Endothelial cell (in vitro differentiated cells): ENCODE measurements around the gene GM2A. TPM values are rescaled to one million over a fixed set of nuclear protein-coding genes. Genes with fewer than 3 reads are reported as not detected.

Experiments used
- DNase-seq: peaks from one replicate; pipeline ENCODE4 v3.0.0; 2021; ENCODE audit warnings: low spot score
- H3K27ac Mint-ChIP-seq: one replicate; pipeline ENCODE4 v1.8.0; 2021; ENCODE audit warnings: mixed read lengths, inconsistent platforms; ENCODE audit not compliant: unreplicated experiment
- H3K27me3 Mint-ChIP-seq: one replicate; pipeline ENCODE4 v1.8.0; 2021; ENCODE audit warnings: mild to moderate bottlenecking, moderate library complexity, mixed read lengths, inconsistent platforms; ENCODE audit not compliant: unreplicated experiment
- H3K36me3 Mint-ChIP-seq: one replicate; pipeline ENCODE4 v1.8.0; 2021; ENCODE audit warnings: mild to moderate bottlenecking, low read depth, mixed read lengths, inconsistent platforms; ENCODE audit not compliant: unreplicated experiment
- H3K4me1 Mint-ChIP-seq: one replicate; pipeline ENCODE4 v1.8.0; 2021; ENCODE audit warnings: mild to moderate bottlenecking, mixed read lengths, inconsistent platforms; ENCODE audit not compliant: unreplicated experiment
- H3K4me3 Mint-ChIP-seq: one replicate; pipeline ENCODE4 v1.8.0; 2021; ENCODE audit warnings: mild to moderate bottlenecking, mixed read lengths, inconsistent platforms; ENCODE audit not compliant: unreplicated experiment
- H3K9me3 Mint-ChIP-seq: one replicate; pipeline ENCODE4 v1.8.0; 2021; ENCODE audit warnings: mixed read lengths, inconsistent platforms; ENCODE audit not compliant: unreplicated experiment
- total RNA-seq: library from RNA; stranded (reverse); fragmentation: NEBNext Ultra II Directional; extraction: Animal tissue kit (Norgen Biotek cat#: 25700); gene quantifications from one replicate; pipeline ENCODE4 v1.2.1, GENCODE V29; 2021; ENCODE audit not compliant: unreplicated experiment
- TF ChIP-seq, protein P1 (sequence below): fragments of 200-600 bp; sonication (generic); IDR thresholded peaks from one replicate; pipeline ENCODE4 v1.5.0; 2021; ENCODE audit warnings: antibody characterized with exemption; ENCODE audit not compliant: unreplicated experiment

The GM2A gene
- total RNA-seq, 1 donor from 2014 or later: 33.9 TPM

DNA sequence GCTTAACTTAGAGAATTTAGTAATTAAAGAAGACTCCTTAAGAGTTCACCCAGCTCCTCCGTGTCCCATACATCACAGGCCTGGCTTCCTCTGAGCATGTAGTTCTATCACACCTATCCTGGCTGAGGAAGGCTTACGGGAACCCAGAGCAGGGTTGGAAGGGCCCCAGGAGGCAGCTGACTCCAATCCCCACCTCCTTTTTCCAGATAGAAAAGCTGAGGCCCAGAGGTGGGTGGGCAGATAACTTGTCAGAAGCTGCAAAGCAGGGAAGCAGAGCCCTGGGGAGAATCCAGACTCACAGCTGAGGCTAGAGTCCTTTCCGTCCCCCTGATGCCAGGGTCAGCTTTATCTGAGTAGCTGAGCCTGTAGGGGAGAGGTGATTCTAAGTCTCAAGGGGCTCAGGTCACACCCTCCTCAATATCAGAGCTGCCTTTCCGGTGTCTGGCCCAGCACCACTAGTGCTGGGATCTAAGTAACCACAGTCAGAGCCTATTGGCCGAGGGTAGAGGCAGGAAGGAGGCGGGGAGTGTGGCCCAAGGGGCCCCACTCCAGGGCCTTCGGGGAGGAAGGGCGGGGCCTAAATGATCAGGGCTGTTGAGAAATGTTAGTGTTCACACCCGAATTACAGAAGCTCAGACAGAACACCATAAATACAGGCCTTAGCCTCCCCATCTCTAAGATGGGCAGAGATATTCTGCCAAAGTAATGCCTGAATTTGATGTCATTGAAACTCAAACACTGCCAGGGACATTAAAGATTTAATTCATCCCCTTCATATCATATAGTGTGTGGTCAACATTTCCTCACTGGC, 39.0 kb upstream of the GM2A start:
- TF ChIP-seq, protein P1, sequence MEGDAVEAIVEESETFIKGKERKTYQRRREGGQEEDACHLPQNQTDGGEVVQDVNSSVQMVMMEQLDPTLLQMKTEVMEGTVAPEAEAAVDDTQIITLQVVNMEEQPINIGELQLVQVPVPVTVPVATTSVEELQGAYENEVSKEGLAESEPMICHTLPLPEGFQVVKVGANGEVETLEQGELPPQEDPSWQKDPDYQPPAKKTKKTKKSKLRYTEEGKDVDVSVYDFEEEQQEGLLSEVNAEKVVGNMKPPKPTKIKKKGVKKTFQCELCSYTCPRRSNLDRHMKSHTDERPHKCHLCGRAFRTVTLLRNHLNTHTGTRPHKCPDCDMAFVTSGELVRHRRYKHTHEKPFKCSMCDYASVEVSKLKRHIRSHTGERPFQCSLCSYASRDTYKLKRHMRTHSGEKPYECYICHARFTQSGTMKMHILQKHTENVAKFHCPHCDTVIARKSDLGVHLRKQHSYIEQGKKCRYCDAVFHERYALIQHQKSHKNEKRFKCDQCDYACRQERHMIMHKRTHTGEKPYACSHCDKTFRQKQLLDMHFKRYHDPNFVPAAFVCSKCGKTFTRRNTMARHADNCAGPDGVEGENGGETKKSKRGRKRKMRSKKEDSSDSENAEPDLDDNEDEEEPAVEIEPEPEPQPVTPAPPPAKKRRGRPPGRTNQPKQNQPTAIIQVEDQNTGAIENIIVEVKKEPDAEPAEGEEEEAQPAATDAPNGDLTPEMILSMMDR: no peak
- H3K4me1 Mint-ChIP-seq: no peaks in the 10 kb centered on the region
- no peak for DNase-seq
- H3K36me3 Mint-ChIP-seq: no peaks in the 10 kb centered on the region
- no peak overlapping the region for H3K4me3 Mint-ChIP-seq
- peaks cover 2% of the 10 kb centered on the region for H3K27me3 Mint-ChIP-seq
- H3K9me3 Mint-ChIP-seq: no peaks in the 10 kb centered on the region
- H3K27ac Mint-ChIP-seq: no peak overlapping the region

DNA sequence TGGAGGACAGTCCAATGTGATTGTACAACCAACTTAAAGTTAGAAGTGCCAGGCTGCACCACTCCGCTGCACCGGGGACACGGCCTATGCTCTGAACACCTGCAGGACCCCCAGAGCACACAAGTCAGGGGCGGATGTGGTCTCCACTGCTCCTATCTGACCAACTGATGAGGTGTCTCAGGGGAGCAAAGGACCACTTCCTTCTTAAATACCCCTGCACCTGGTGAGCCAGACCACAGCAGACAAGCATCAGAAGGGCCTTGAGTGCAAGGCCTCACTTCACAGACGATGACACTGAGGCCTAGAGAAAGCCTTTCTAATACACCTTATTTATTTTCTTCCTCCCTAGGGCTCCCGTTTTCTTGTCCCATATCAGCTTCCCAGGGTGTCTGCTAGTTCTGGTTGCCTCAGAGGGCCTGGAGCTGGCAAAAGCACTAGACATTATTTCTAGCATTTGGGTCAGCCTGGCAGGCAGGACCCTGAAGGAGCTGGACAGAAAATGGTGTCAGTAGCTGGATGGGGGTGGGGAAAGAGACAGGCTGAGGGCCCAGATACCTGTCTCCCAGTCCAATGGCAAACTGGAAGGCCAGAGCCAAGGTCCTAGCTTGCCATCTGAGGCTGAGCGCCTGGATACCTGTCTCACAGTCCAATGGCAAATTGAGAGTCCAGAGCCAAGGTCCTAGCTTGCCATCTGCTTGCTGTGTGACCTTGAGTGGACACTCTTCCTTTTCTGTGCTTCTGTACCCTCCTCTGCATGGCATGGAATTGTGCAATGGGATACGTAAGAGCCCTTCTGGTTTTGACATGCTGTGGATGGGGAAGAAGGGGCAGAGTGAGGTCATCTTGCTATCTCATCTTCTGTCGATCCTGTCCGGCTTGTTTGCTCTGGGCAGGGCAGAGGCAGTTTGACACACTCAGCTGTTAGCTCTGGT, 38.1 kb upstream of the GM2A start:
- Mint-ChIP-seq H3K4me1 (no peaks in the 10 kb centered on the region), H3K9me3 (no peaks in the 10 kb centered on the region), H3K27ac (no peak overlapping the region), H3K4me3 (no peak overlapping the region), H3K27me3 (peaks cover 6% of the 10 kb centered on the region), H3K36me3 (no peaks in the 10 kb centered on the region)
- TF ChIP-seq, protein P1: no peak
- no peak for DNase-seq

DNA sequence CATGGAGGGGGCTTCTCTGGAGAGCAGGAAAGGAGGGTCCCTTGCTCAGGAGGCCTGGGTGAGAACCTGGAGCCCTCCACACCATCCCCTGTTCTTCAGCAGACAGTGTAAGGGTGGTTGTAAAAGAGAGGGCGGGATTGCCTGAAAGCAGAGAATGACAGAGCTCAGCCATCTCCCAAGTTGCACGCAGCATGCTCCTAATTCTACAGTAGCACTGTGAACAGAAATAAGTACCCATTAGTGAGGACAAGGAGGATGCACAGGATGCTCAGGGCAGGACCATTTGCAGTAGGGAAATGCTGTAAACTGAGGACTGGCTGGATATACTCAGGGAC, 37.5 kb upstream of the GM2A start:
- Mint-ChIP-seq H3K9me3 (no peaks in the 10 kb centered on the region), H3K4me1 (no peaks in the 10 kb centered on the region), H3K27me3 (peaks cover 6% of the 10 kb centered on the region), H3K36me3 (no peaks in the 10 kb centered on the region), H3K4me3 (no peak overlapping the region), H3K27ac (no peak overlapping the region)
- TF ChIP-seq, protein P1: no peak
- no peak for DNase-seq

DNA sequence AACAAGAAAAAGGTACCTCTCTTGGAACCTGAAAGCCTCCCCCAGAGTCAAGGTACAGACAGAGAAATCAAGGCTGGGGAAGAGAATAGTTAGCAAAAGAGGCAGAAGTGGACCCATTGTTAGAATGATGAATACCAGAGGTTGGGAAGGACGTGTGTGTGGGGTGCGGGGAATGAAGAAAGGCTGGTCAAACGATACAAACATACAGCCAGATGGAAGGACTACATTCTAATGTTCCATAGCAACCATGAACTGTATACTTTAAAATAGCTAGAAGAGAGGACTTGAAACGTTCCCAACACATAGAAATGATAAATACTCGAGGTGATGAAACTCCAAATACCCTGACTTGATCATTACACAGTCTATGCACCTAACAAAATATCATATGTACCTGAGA, 36.2 kb upstream of the GM2A start:
- Mint-ChIP-seq H3K27me3 (peaks cover 12% of the 10 kb centered on the region), H3K4me1 (no peaks in the 10 kb centered on the region)
- TF ChIP-seq, protein P1: no peak

More for the DNA sequence above, 36.2 kb upstream of the GM2A start:
- no peak for DNase-seq
- no peaks in the 10 kb centered on the region for H3K9me3 Mint-ChIP-seq
- H3K27ac Mint-ChIP-seq: no peak overlapping the region
- no peak overlapping the region for H3K4me3 Mint-ChIP-seq
- no peaks in the 10 kb centered on the region for H3K36me3 Mint-ChIP-seq
